GM12878 (cell line): ENCODE data around the gene KDM6B. TPM values are rescaled to one million over a fixed set of nuclear protein-coding genes. Genes with fewer than 3 reads are reported as not detected.
A peak's percentile ranks its signal among the peaks of the same experiment; 100 is the strongest.

Experiments used
- ASH2L ChIP-seq: fragments of 300-600, 200-600 bp; sonication (generic); IDR thresholded peaks from 2 replicates; pipeline ENCODE4 v1.6.1; 2017; ENCODE audit warnings: low read depth, mild to moderate bottlenecking, borderline replicate concordance
- CBX3 ChIP-seq: fragments of 200-600 bp; sonication (generic); IDR thresholded peaks from 2 replicates; pipeline ENCODE4 v1.6.1; 2016; ENCODE audit warnings: low read depth, borderline replicate concordance
- CHD2 ChIP-seq: IDR thresholded peaks from 2 replicates; pipeline ENCODE4 v1.6.1; 2011; ENCODE audit warnings: low read depth, low read length, improper control_type of control experiment, borderline replicate concordance
- ESRRA ChIP-seq: IDR thresholded peaks from 2 replicates; pipeline ENCODE4 v1.6.1; 2012; ENCODE audit warnings: mild to moderate bottlenecking, low read length, improper control_type of control experiment
- HDGF ChIP-seq: fragments of 450-650 bp; IDR thresholded peaks from 2 replicates; pipeline ENCODE4 v1.6.1; 2016; ENCODE audit warnings: antibody characterized with exemption
- IKZF1 ChIP-seq: fragments of 450-650 bp; conservative IDR thresholded peaks from 2 replicates; pipeline ENCODE4 v1.6.1; 2017; ENCODE audit warnings: antibody characterized with exemption, mild to moderate bottlenecking
- KDM1A ChIP-seq: fragments of 200-600 bp; sonication (generic); IDR thresholded peaks from 2 replicates; pipeline ENCODE4 v1.6.1; 2016; ENCODE audit warnings: borderline replicate concordance
- MEF2A ChIP-seq: IDR thresholded peaks from 2 replicates; pipeline ENCODE4 v1.6.1; 2011; ENCODE audit warnings: low read depth, mild to moderate bottlenecking, low read length, moderate library complexity; ENCODE audit not compliant: insufficient read depth
- MEF2B ChIP-seq: fragments of 450-650 bp; IDR thresholded peaks from 2 replicates; pipeline ENCODE4 v1.6.1; 2018; ENCODE audit warnings: mild to moderate bottlenecking, moderate library complexity; ENCODE audit not compliant: partially characterized antibody, poor library complexity, severe bottlenecking
- MTA2 ChIP-seq: fragments of 450-650 bp; IDR thresholded peaks from 2 replicates; pipeline ENCODE4 v1.6.1; 2016; ENCODE audit warnings: low read depth, mild to moderate bottlenecking, moderate library complexity
- MTA3 ChIP-seq: IDR thresholded peaks from 2 replicates; pipeline ENCODE4 v1.6.1; 2012; ENCODE audit warnings: low read length, inconsistent platforms, borderline replicate concordance
- NR2F1 ChIP-seq: fragments of 450-650 bp; conservative IDR thresholded peaks from 2 replicates; pipeline ENCODE4 v1.6.1; 2017; ENCODE audit warnings: mild to moderate bottlenecking
- PAX5 ChIP-seq: IDR thresholded peaks from 2 replicates; pipeline ENCODE4 v1.6.1; 2011; ENCODE audit warnings: low read depth, low read length, borderline replicate concordance
- POLR2AphosphoS5 ChIP-seq: IDR thresholded peaks from 2 replicates; pipeline ENCODE4 v1.6.1; 2011; ENCODE audit warnings: mild to moderate bottlenecking, low read length, inconsistent platforms
- POU2F2 ChIP-seq: IDR thresholded peaks from 3 replicates; pipeline ENCODE4 v1.6.1; 2011; ENCODE audit warnings: low read depth, mild to moderate bottlenecking, low read length, borderline replicate concordance
- SIN3A ChIP-seq: IDR thresholded peaks from 2 replicates; pipeline ENCODE4 v1.6.1; 2012; ENCODE audit warnings: low read depth, low read length, improper control_type of control experiment
- SP1 ChIP-seq: IDR thresholded peaks from one replicate; pipeline ENCODE4 v1.6.1; 2011; ENCODE audit warnings: low read depth, low read length
- SREBF2 ChIP-seq: IDR thresholded peaks from 2 replicates; pipeline ENCODE4 v1.6.1; 2012; ENCODE audit warnings: mild to moderate bottlenecking, low read length
- SUZ12 ChIP-seq: fragments of 200-600 bp; sonication (generic); IDR thresholded peaks from one replicate; pipeline ENCODE4 v1.6.1; 2018; ENCODE audit warnings: antibody characterized with exemption, mild to moderate bottlenecking; ENCODE audit not compliant: unreplicated experiment
- TAF1 ChIP-seq: IDR thresholded peaks from 2 replicates; pipeline ENCODE4 v1.6.1; 2011; ENCODE audit warnings: mild to moderate bottlenecking, low read depth, low read length, borderline replicate concordance
- TARDBP ChIP-seq: IDR thresholded peaks from 2 replicates; pipeline ENCODE4 v1.6.1; 2016; ENCODE audit warnings: borderline replicate concordance
- TBL1XR1 ChIP-seq: IDR thresholded peaks from 2 replicates; pipeline ENCODE4 v1.6.1; 2012; ENCODE audit warnings: low read depth, low read length, improper control_type of control experiment
- YY1 ChIP-seq: IDR thresholded peaks from 2 replicates; pipeline ENCODE4 v1.6.1; 2011; ENCODE audit warnings: low read depth, mild to moderate bottlenecking, low read length
- ZNF207 ChIP-seq: fragments of 450-650 bp; IDR thresholded peaks from 2 replicates; pipeline ENCODE4 v1.6.1; 2014; ENCODE audit warnings: antibody characterized with exemption, mild to moderate bottlenecking, borderline replicate concordance
- ZNF217 ChIP-seq: fragments of 450-650 bp; IDR thresholded peaks from 2 replicates; pipeline ENCODE4 v1.6.1; 2017; ENCODE audit warnings: antibody characterized with exemption, mild to moderate bottlenecking
- polyA plus RNA-seq, 11 experiments: library from polyadenylated mRNA; depleted of rRNA in 4 of 11; unstranded in 6 of 11; stranded (reverse) in 5 of 11; fragments of >200 nt; fragmentation: Nextera tagmentation in 4 of 11; fragmentation: Illumina TruSeq in 1 of 11; extraction: Ambion mirVana in 4 of 11; extraction: Trizol in 1 of 11; gene quantifications; 1 replicate in 1 of 11; 2 replicates in 10 of 11; pipeline versions ENCODE4 v1.2.1 to v1.2.3, GENCODE V29; 2011 to 2016; ENCODE audit warnings: inconsistent platforms in 2 of 11, missing spikeins in 2 of 11, low read depth in 1 of 11
- total RNA-seq, 4 experiments: library from RNA; depleted of rRNA in 3 of 4; stranded (reverse); fragments of >200 nt in 3 of 4; fragmentation: Illumina TruSeq in 1 of 4; extraction: Trizol in 1 of 4; gene quantifications; 2 replicates each; pipeline versions ENCODE4 v1.2.1 to v1.2.3, GENCODE V29; 2013 to 2021
- TF ChIP-seq, protein P1 (sequence below): fragments of 150-350 bp; IDR thresholded peaks from 2 replicates; pipeline ENCODE4 v1.6.1; 2014; ENCODE audit warnings: mild to moderate bottlenecking, low read depth, low read length
- TF ChIP-seq, protein P2 (sequence below): fragments of 450-650 bp; formaldehyde crosslinking; IDR thresholded peaks from 2 replicates; pipeline ENCODE4 v1.4.0; 2022; ENCODE audit warnings: mild to moderate bottlenecking, moderate library complexity
- TF ChIP-seq, protein P3 (sequence below): fragments of 450-650 bp; IDR thresholded peaks from 2 replicates; pipeline ENCODE4 v1.6.1; 2016; ENCODE audit warnings: mild to moderate bottlenecking

KDM6B gene
- total and polyA plus RNA-seq, 10 of the 15 experiments (the other 5 are each of a cell fraction or from before 2014, with no cell fraction given) = 0.05 to 33.5 (median 2.3) TPM

DNA sequence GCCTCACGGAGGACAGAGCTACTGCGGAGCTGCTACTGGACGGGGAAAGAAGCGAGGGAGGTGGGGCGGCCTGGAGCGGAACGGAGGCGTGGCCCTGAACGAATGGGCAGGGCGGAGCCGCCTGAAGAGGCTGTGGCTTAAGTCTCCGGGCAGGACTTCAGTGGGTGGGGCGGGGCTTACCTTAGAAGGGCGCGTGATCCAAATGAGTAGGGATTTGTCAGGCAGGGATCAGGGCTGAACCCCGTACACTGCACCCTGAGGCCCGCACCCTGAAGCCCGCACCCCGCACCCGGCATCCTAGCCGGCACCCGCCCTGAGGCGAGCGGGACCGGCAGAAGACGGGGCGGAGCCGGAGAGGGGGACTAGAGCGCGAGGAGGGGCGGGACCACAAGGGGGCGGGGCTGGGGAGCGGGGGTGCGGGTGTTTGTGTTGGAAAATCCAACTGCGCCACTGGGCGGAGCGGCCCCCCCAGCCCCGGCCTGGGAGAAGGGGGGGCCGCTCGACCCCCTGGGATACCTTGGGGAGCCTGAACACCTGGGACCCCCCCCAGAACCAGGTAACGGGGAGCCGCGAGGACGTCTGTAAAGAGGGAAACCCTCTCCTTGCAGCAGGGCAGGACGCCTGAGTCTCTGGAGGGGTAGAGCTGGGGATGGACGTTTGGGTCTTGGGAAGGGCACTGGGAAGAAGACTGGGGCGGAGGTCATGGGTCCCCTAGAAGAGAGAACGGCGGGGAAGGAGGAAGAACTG lies at the start of gene KDM6B (continued):
- TF ChIP-seq HDGF (peak; percentile 81; the same call in 1 of the 2 replicates), TBL1XR1 (no peak), YY1 (0 out of 2 replicates have a peak, but pooled peaks have one; percentile 7), SREBF2 (no peak), MEF2B (no peak), SUZ12 (no peak), TARDBP (no peak), PAX5 (peak; percentile 75; the same call in 1 of the 2 replicates), POU2F2 (no peak), SP1 (no peak), IKZF1 (peak; percentile 65; the same call in 1 of the 2 replicates), ZNF207 (0 out of 2 replicates have a peak, but pooled peaks have one; percentile 2), ZNF217 (no peak), CHD2 (0 out of 2 replicates have a peak, but pooled peaks have one; percentile 31), MTA2 (0 out of 2 replicates have a peak, but pooled peaks have one; percentile 11), SIN3A (0 out of 2 replicates have a peak, but pooled peaks have one; percentile 51), KDM1A (no peak), MTA3 (no peak), ESRRA (no peak), CBX3 (no peak), NR2F1 (no peak), TAF1 (no peak), POLR2AphosphoS5 (peak; percentile 41; the same call in 1 of the 2 replicates), MEF2A (no peak), ASH2L (no peak)
- TF ChIP-seq, protein P1, sequence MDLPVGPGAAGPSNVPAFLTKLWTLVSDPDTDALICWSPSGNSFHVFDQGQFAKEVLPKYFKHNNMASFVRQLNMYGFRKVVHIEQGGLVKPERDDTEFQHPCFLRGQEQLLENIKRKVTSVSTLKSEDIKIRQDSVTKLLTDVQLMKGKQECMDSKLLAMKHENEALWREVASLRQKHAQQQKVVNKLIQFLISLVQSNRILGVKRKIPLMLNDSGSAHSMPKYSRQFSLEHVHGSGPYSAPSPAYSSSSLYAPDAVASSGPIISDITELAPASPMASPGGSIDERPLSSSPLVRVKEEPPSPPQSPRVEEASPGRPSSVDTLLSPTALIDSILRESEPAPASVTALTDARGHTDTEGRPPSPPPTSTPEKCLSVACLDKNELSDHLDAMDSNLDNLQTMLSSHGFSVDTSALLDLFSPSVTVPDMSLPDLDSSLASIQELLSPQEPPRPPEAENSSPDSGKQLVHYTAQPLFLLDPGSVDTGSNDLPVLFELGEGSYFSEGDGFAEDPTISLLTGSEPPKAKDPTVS = no peak
- TF ChIP-seq, protein P2, sequence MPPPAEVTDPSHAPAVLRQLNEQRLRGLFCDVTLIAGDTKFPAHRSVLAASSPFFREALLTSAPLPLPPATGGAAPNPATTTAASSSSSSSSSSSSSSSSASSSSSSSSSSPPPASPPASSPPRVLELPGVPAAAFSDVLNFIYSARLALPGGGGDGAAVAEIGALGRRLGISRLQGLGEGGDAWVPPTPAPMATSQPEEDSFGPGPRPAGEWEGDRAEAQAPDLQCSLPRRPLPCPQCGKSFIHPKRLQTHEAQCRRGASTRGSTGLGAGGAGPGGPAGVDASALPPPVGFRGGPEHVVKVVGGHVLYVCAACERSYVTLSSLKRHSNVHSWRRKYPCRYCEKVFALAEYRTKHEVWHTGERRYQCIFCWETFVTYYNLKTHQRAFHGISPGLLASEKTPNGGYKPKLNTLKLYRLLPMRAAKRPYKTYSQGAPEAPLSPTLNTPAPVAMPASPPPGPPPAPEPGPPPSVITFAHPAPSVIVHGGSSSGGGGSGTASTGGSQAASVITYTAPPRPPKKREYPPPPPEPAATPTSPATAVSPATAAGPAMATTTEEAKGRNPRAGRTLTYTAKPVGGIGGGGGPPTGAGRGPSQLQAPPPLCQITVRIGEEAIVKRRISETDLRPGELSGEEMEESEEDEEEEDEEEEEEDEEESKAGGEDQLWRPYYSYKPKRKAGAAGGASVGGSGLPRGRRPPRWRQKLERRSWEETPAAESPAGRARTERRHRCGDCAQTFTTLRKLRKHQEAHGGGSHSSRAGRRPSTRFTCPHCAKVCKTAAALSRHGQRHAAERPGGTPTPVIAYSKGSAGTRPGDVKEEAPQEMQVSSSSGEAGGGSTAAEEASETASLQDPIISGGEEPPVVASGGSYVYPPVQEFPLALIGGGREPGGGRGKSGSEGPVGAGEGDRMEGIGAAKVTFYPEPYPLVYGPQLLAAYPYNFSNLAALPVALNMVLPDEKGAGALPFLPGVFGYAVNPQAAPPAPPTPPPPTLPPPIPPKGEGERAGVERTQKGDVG = no peak
- TF ChIP-seq, protein P3, sequence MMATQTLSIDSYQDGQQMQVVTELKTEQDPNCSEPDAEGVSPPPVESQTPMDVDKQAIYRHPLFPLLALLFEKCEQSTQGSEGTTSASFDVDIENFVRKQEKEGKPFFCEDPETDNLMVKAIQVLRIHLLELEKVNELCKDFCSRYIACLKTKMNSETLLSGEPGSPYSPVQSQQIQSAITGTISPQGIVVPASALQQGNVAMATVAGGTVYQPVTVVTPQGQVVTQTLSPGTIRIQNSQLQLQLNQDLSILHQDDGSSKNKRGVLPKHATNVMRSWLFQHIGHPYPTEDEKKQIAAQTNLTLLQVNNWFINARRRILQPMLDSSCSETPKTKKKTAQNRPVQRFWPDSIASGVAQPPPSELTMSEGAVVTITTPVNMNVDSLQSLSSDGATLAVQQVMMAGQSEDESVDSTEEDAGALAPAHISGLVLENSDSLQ = no peak
